Hepatocyte (in vitro differentiated cells): Measurements from ENCODE around the gene SOX13. TPM values are rescaled to one million over a fixed set of nuclear protein-coding genes. Genes with fewer than 3 reads are reported as not detected.

ENCODE experiments used
- DNase-seq: peaks from one replicate; pipeline ENCODE4 v3.0.0-alpha.2; 2016; ENCODE audit warnings: low spot score
- H2AFZ ChIP-seq: fragments of 200-600 bp; sonication (generic); 2 replicates; pipeline ENCODE4 v1.6.0; 2016; ENCODE audit warnings: antibody characterized with exemption, mild to moderate bottlenecking
- H3K27ac ChIP-seq: fragments of 200-600 bp; sonication (generic); 2 replicates; pipeline ENCODE4 v1.5.1; 2016; ENCODE audit warnings: mild to moderate bottlenecking
- H3K27me3 ChIP-seq: fragments of 200-600 bp; sonication (generic); 2 replicates; pipeline ENCODE4 v1.6.1; 2016
- H3K36me3 ChIP-seq: fragments of 200-600 bp; sonication (generic); replicated peaks from 2 replicates; pipeline ENCODE4 v1.5.1; 2016; ENCODE audit warnings: low read depth; ENCODE audit not compliant: insufficient read depth
- H3K4me1 ChIP-seq: fragments of 200-600 bp; sonication (generic); 2 replicates; pipeline ENCODE4 v1.5.1; 2016; ENCODE audit warnings: mild to moderate bottlenecking, moderate library complexity; ENCODE audit not compliant: insufficient read depth
- H3K4me2 ChIP-seq: fragments of 200-600 bp; sonication (generic); 2 replicates; pipeline ENCODE4 v1.6.0; 2016
- H3K4me3 ChIP-seq: fragments of 200-600 bp; sonication (generic); 2 replicates; pipeline ENCODE4 v1.5.1; 2016; ENCODE audit warnings: mild to moderate bottlenecking
- H3K79me2 ChIP-seq: fragments of 200-600 bp; sonication (generic); 2 replicates; pipeline ENCODE4 v1.6.0; 2017; ENCODE audit warnings: mild to moderate bottlenecking
- H3K9me2 ChIP-seq: fragments of 200-600 bp; sonication (generic); replicated peaks from 2 replicates; pipeline ENCODE4 v1.6.0; 2017; ENCODE audit warnings: mild to moderate bottlenecking; ENCODE audit not compliant: insufficient read depth
- H3K9me3 ChIP-seq: fragments of 200-600 bp; sonication (generic); 2 replicates; pipeline ENCODE4 v1.5.1; 2016; ENCODE audit warnings: low read depth, mild to moderate bottlenecking
- H4K20me1 ChIP-seq: fragments of 200-600 bp; sonication (generic); 2 replicates; pipeline ENCODE4 v1.6.0; 2016; ENCODE audit warnings: mild to moderate bottlenecking; ENCODE audit not compliant: insufficient read depth, poor library complexity, severe bottlenecking
- CTCF ChIP-seq: fragments of 200-600 bp; sonication (generic); IDR thresholded peaks from 2 replicates; pipeline ENCODE4 v1.5.1; 2016; ENCODE audit warnings: antibody characterized with exemption, mild to moderate bottlenecking; ENCODE audit not compliant: poor library complexity
- EZH2 ChIP-seq: fragments of 200-600 bp; sonication (generic); IDR thresholded peaks from 2 replicates; pipeline ENCODE4 v1.6.1; 2016; ENCODE audit warnings: antibody characterized with exemption, mild to moderate bottlenecking, borderline replicate concordance
- EZH2phosphoT487 ChIP-seq: fragments of 200-600 bp; sonication (generic); IDR thresholded peaks from one replicate; pipeline ENCODE4 v1.6.1; 2018; ENCODE audit warnings: antibody characterized with exemption, mild to moderate bottlenecking, low read depth, moderate library complexity; ENCODE audit not compliant: unreplicated experiment, severe bottlenecking
- WGBS: methylation state at CpG from one replicate; pipeline ENCODE4 v1.1.6; 2016; ENCODE audit warnings: low lambda C conversion rate; ENCODE audit errors: missing lambda C conversion rate; 5-methylcytosine and 5-hydroxymethylcytosine counted together
- polyA plus RNA-seq: library from polyadenylated mRNA; unstranded; fragments of >200 nt; fragmentation: Nextera tagmentation; extraction: Ambion mirVana; gene quantifications from 2 replicates; pipeline ENCODE4 v1.2.1, GENCODE V29; 2016
- total RNA-seq: library from RNA; depleted of rRNA; stranded (reverse); fragments of >200 nt; gene quantifications from 2 replicates; pipeline ENCODE4 v1.2.3, GENCODE V29; 2014

Gene SOX13
- total and polyA plus RNA-seq, 2 experiments from 2014 or later = 11.9 to 22.3 TPM

GRCh38 chr1:204083491-204083890, 10.6 kb downstream of the SOX13 start:
- Histone ChIP-seq H2AFZ (no peak overlapping the region), H3K9me3 (no peaks in the 10 kb centered on the region), H4K20me1 (no peaks in the 10 kb centered on the region), H3K4me2 (no peak overlapping the region), H3K79me2 (peaks cover 93% of the 10 kb centered on the region), H3K27me3 (no peaks in the 10 kb centered on the region), H3K4me1 (peaks cover 62% of the 10 kb centered on the region), H3K9me2 (no peaks in the 10 kb centered on the region), H3K36me3 (no peaks in the 10 kb centered on the region), H3K4me3 (no peak overlapping the region), H3K27ac (peak overlapping the region; percentile 69)
- 70% methylated on average over 7 of the region's 7 CpGs for WGBS
- TF ChIP-seq CTCF (no peak), EZH2 (no peak), EZH2phosphoT487 (no peak)
- no peak for DNase-seq

GRCh38 chr1:204084247-204084772, 11.4 kb downstream of the SOX13 start:
- no peak for TF ChIP-seq EZH2phosphoT487
- TF ChIP-seq EZH2 = no peak
- no peak for TF ChIP-seq CTCF
- Histone ChIP-seq H3K4me2 (peak overlapping the region; percentile 27), H3K9me3 (no peaks in the 10 kb centered on the region), H3K36me3 (no peaks in the 10 kb centered on the region), H3K4me1 (peaks cover 64% of the 10 kb centered on the region), H3K27me3 (no peaks in the 10 kb centered on the region), H3K9me2 (no peaks in the 10 kb centered on the region), H2AFZ (no peak overlapping the region), H3K4me3 (no peak overlapping the region), H3K27ac (peak overlapping the region; percentile 69), H3K79me2 (peaks cover 93% of the 10 kb centered on the region), H4K20me1 (no peaks in the 10 kb centered on the region)
- DNase-seq = peak; percentile 62
- 47% methylated on average over 4 of the region's 4 CpGs for WGBS

GRCh38 chr1:204085876-204086275, 13.0 kb downstream of the SOX13 start:
- Histone ChIP-seq H3K79me2 (peaks cover 95% of the 10 kb centered on the region), H3K27ac (peak overlapping the region; percentile 69), H4K20me1 (no peaks in the 10 kb centered on the region), H2AFZ (no peak overlapping the region), H3K9me2 (no peaks in the 10 kb centered on the region), H3K4me1 (peaks cover 55% of the 10 kb centered on the region), H3K36me3 (no peaks in the 10 kb centered on the region), H3K9me3 (no peaks in the 10 kb centered on the region), H3K4me3 (no peak overlapping the region), H3K4me2 (no peak overlapping the region), H3K27me3 (no peaks in the 10 kb centered on the region)
- TF ChIP-seq EZH2phosphoT487 (no peak), EZH2 (no peak), CTCF (no peak)
- WGBS = 85% methylated on average over 7 of the region's 7 CpGs
- no peak for DNase-seq
